GM12878 (cell line): Measurements from ENCODE around the gene CRACDL.
A peak's percentile ranks its signal among the peaks of the same experiment; 100 is the strongest.

Source experiments
- DPF2 ChIP-seq: fragments of 450-650 bp; IDR thresholded peaks from 2 replicates; pipeline ENCODE4 v1.6.1; 2017; ENCODE audit warnings: mild to moderate bottlenecking
- E2F8 ChIP-seq: fragments of 450-650 bp; IDR thresholded peaks from 2 replicates; pipeline ENCODE4 v1.6.1; 2018; ENCODE audit warnings: mild to moderate bottlenecking, low read depth, moderate library complexity; ENCODE audit not compliant: partially characterized antibody
- ELK1 ChIP-seq: IDR thresholded peaks from 2 replicates; pipeline ENCODE4 v1.6.1; 2012; ENCODE audit warnings: low read depth, low read length, improper control_type of control experiment
- FOXM1 ChIP-seq: IDR thresholded peaks from 2 replicates; pipeline ENCODE4 v1.6.1; 2012; ENCODE audit warnings: low read depth, mild to moderate bottlenecking, inconsistent platforms, low read length, moderate library complexity
- YY1 ChIP-seq: IDR thresholded peaks from 2 replicates; pipeline ENCODE4 v1.6.1; 2011; ENCODE audit warnings: low read depth, mild to moderate bottlenecking, low read length
- ZNF274 ChIP-seq: IDR thresholded peaks from one replicate; pipeline ENCODE4 v1.8.0; 2011; ENCODE audit not compliant: insufficient read length, insufficient read depth

GRCh38 chr2:98875746-98876145 lies 60.3 kb downstream of the CRACDL start:
- no peak for TF ChIP-seq ELK1
- no peak for TF ChIP-seq DPF2
- TF ChIP-seq ZNF274 = no peak
- TF ChIP-seq YY1 = no peak
- no peak for TF ChIP-seq E2F8
- peak; percentile 13; the same call in 1 of the 2 replicates for TF ChIP-seq FOXM1
